Activated naive CD4-positive, alpha-beta T cell treated with anti-CD3 and anti-CD28 coated beads for 36 hours (primary cell): ENCODE measurements around the gene PKNOX2. TPM values are rescaled to one million over a fixed set of nuclear protein-coding genes. Genes with fewer than 3 reads are reported as not detected.
A peak's percentile ranks its signal among the peaks of the same experiment; 100 is the strongest.

ENCODE experiments used
- CTCF ChIA-PET: fragments of 350-600 bp; sonication (Branson Sonifier 250); formaldehyde crosslinking; loops from one replicate; lab custom pipeline; 2021; ENCODE audit warnings: antibody characterized with exemption; lab: Charles Lee
- DNase-seq: peaks from one replicate; pipeline ENCODE4 v3.0.0-alpha.2; 2020
- H3K27ac Mint-ChIP-seq: one replicate; pipeline ENCODE4 v1.8.0; 2021; ENCODE audit warnings: mild to moderate bottlenecking, mixed read lengths
- H3K27me3 Mint-ChIP-seq: one replicate; pipeline ENCODE4 v1.8.0; 2021; ENCODE audit warnings: low read depth, mixed read lengths
- H3K36me3 Mint-ChIP-seq: one replicate; pipeline ENCODE4 v1.8.0; 2021; ENCODE audit warnings: low read depth, mixed read lengths
- H3K4me1 Mint-ChIP-seq: one replicate; pipeline ENCODE4 v1.8.0; 2021; ENCODE audit warnings: low read depth, mixed read lengths
- H3K4me3 Mint-ChIP-seq: one replicate; pipeline ENCODE4 v1.8.0; 2021; ENCODE audit warnings: mild to moderate bottlenecking, moderate library complexity, mixed read lengths
- H3K9me3 Mint-ChIP-seq: one replicate; pipeline ENCODE4 v1.8.0; 2021; ENCODE audit warnings: mixed read lengths
- intact Hi-C: fragments of 100-400 bp; cut with micrococcal nuclease; formaldehyde crosslinking; loops from one replicate; pipeline ENCODE4 v1.15.1; 2023
- total RNA-seq, 2 experiments: library from RNA; stranded (reverse); gene quantifications; one replicate each; pipeline ENCODE4 v1.2.3, GENCODE V29; 2021

Gene PKNOX2
- total RNA-seq, 2 experiments from 2014 or later = not detected

GRCh38 chr11:125451400-125452124 lies 287.0 kb downstream of the PKNOX2 start:
- Mint-ChIP-seq H3K36me3 (no peaks in the 10 kb centered on the region), H3K4me1 (peaks cover 10% of the 10 kb centered on the region), H3K9me3 (no peaks in the 10 kb centered on the region), H3K27me3 (no peaks in the 10 kb centered on the region), H3K4me3 (no peak overlapping the region), H3K27ac (no peak overlapping the region)
- intact Hi-C loops = no loop called here
- CTCF ChIA-PET = interaction anchor here (0.5 to 3.1 kb wide), 10 partner anchors 12 to 123 kb away, joined by 3 to 13 read pairs (median 5); no protein-coding TSS in a partner anchor
- peak; percentile 49 for DNase-seq

GRCh38 chr11:125452125-125452470 lies 287.5 kb downstream of the PKNOX2 start:
- Mint-ChIP-seq H3K27me3 (no peaks in the 10 kb centered on the region), H3K4me1 (peaks cover 10% of the 10 kb centered on the region)
- CTCF ChIA-PET = interaction anchor here (0.5 to 3.1 kb wide), 11 partner anchors 10 to 122 kb away, joined by 3 to 13 read pairs (median 3); no protein-coding TSS in a partner anchor

GRCh38 chr11:125454047-125454446 lies 289.5 kb downstream of the PKNOX2 start:
- H3K9me3 Mint-ChIP-seq = no peaks in the 10 kb centered on the region
- intact Hi-C loops = no loop called here
- no peak overlapping the region for H3K4me3 Mint-ChIP-seq
- no peaks in the 10 kb centered on the region for H3K36me3 Mint-ChIP-seq
- H3K4me1 Mint-ChIP-seq = peaks cover 10% of the 10 kb centered on the region
- no peak overlapping the region for H3K27ac Mint-ChIP-seq
- H3K27me3 Mint-ChIP-seq = no peaks in the 10 kb centered on the region
- CTCF ChIA-PET = interaction anchor here (0.6 to 3.1 kb wide), 8 partner anchors 10 to 104 kb away, joined by 3 to 13 read pairs (median 4); no protein-coding TSS in a partner anchor
- no peak for DNase-seq

More at GRCh38 chr11:125452125-125452470, 287.5 kb downstream of the PKNOX2 start:
- H3K27ac Mint-ChIP-seq = no peak overlapping the region
- intact Hi-C loops = no loop called here
- no peaks in the 10 kb centered on the region for H3K9me3 Mint-ChIP-seq
- no peak for DNase-seq
- H3K4me3 Mint-ChIP-seq = no peak overlapping the region
- H3K36me3 Mint-ChIP-seq = no peaks in the 10 kb centered on the region

GRCh38 chr11:125455851-125456250 lies 291.3 kb downstream of the PKNOX2 start:
- Mint-ChIP-seq H3K27ac (no peak overlapping the region), H3K27me3 (no peaks in the 10 kb centered on the region), H3K9me3 (no peaks in the 10 kb centered on the region), H3K4me1 (peaks cover 10% of the 10 kb centered on the region), H3K36me3 (no peaks in the 10 kb centered on the region), H3K4me3 (no peak overlapping the region)
- intact Hi-C loops = no loop called here
- CTCF ChIA-PET = no interaction called here
- DNase-seq = no peak

GRCh38 chr11:125457814-125458343 lies 293.3 kb downstream of the PKNOX2 start:
- intact Hi-C loops = no loop called here
- Mint-ChIP-seq H3K27me3 (no peaks in the 10 kb centered on the region), H3K36me3 (no peaks in the 10 kb centered on the region), H3K4me1 (no peaks in the 10 kb centered on the region), H3K4me3 (no peak overlapping the region), H3K9me3 (no peaks in the 10 kb centered on the region), H3K27ac (no peak overlapping the region)
- CTCF ChIA-PET = no interaction called here
- DNase-seq = no peak

GRCh38 chr11:125460275-125460674 lies 295.7 kb downstream of the PKNOX2 start:
- DNase-seq = no peak
- intact Hi-C loops = no loop called here
- H3K9me3 Mint-ChIP-seq = no peaks in the 10 kb centered on the region
- H3K36me3 Mint-ChIP-seq = no peaks in the 10 kb centered on the region
- H3K4me3 Mint-ChIP-seq = no peak overlapping the region
- H3K27me3 Mint-ChIP-seq = peaks cover 5% of the 10 kb centered on the region
- H3K27ac Mint-ChIP-seq = no peak overlapping the region
- CTCF ChIA-PET = interaction anchor here (1.4 kb wide), 1 partner anchor 29 kb away, joined by 3 read pairs; no protein-coding TSS in a partner anchor
- H3K4me1 Mint-ChIP-seq = no peaks in the 10 kb centered on the region

GRCh38 chr11:125463590-125464269 lies 299.2 kb downstream of the PKNOX2 start:
- H3K9me3 Mint-ChIP-seq = no peaks in the 10 kb centered on the region
- peaks cover 5% of the 10 kb centered on the region for H3K27me3 Mint-ChIP-seq
- H3K4me3 Mint-ChIP-seq = no peak overlapping the region
- CTCF ChIA-PET = interaction anchor here (0.7 to 1.1 kb wide), 2 partner anchors 11 to 34 kb away, joined by 3 read pairs; no protein-coding TSS in a partner anchor
- H3K36me3 Mint-ChIP-seq = no peaks in the 10 kb centered on the region
- no peaks in the 10 kb centered on the region for H3K4me1 Mint-ChIP-seq
- intact Hi-C loops = no loop called here
- H3K27ac Mint-ChIP-seq = no peak overlapping the region
- DNase-seq = no peak

GRCh38 chr11:125464270-125464662 lies 299.7 kb downstream of the PKNOX2 start:
- DNase-seq = no peak
- peaks cover 5% of the 10 kb centered on the region for H3K27me3 Mint-ChIP-seq
- intact Hi-C loops = no loop called here
- no peak overlapping the region for H3K27ac Mint-ChIP-seq
- no peaks in the 10 kb centered on the region for H3K36me3 Mint-ChIP-seq
- CTCF ChIA-PET = interaction anchor here (1.1 kb wide), 1 partner anchor 11 kb away, joined by 3 read pairs; no protein-coding TSS in a partner anchor
- H3K9me3 Mint-ChIP-seq = no peaks in the 10 kb centered on the region
- no peak overlapping the region for H3K4me3 Mint-ChIP-seq
- H3K4me1 Mint-ChIP-seq = no peaks in the 10 kb centered on the region

- intact Hi-C loops = no loop called here
Observed at GRCh38 chr11:125464666-125465065, 300.1 kb downstream of the PKNOX2 start.

GRCh38 chr11:125465255-125465654 lies 300.7 kb downstream of the PKNOX2 start:
- intact Hi-C loops = no loop called here
- no peak overlapping the region for H3K4me3 Mint-ChIP-seq
- DNase-seq = no peak
- no peaks in the 10 kb centered on the region for H3K4me1 Mint-ChIP-seq
- H3K36me3 Mint-ChIP-seq = no peaks in the 10 kb centered on the region
- no peak overlapping the region for H3K27ac Mint-ChIP-seq
- no peaks in the 10 kb centered on the region for H3K9me3 Mint-ChIP-seq
- H3K27me3 Mint-ChIP-seq = peaks cover 5% of the 10 kb centered on the region
- CTCF ChIA-PET = interaction anchor here (0.6 to 0.7 kb wide), 2 partner anchors 13 to 625 kb away, joined by 3 read pairs; no protein-coding TSS in a partner anchor

More at GRCh38 chr11:125464666-125465065, 300.1 kb downstream of the PKNOX2 start:
- Mint-ChIP-seq H3K9me3 (no peaks in the 10 kb centered on the region), H3K4me3 (no peak overlapping the region), H3K36me3 (no peaks in the 10 kb centered on the region), H3K4me1 (no peaks in the 10 kb centered on the region), H3K27me3 (peaks cover 5% of the 10 kb centered on the region), H3K27ac (no peak overlapping the region)
- DNase-seq = no peak
- CTCF ChIA-PET = interaction anchor here (1.1 kb wide), 1 partner anchor 12 kb away, joined by 3 read pairs; no protein-coding TSS in a partner anchor

GRCh38 chr11:125465701-125466100 lies 301.1 kb downstream of the PKNOX2 start:
- Mint-ChIP-seq H3K27me3 (peaks cover 5% of the 10 kb centered on the region), H3K4me3 (no peak overlapping the region), H3K36me3 (no peaks in the 10 kb centered on the region), H3K9me3 (no peaks in the 10 kb centered on the region), H3K27ac (no peak overlapping the region), H3K4me1 (no peaks in the 10 kb centered on the region)
- CTCF ChIA-PET = interaction anchor here (0.6 to 0.7 kb wide), 2 partner anchors 13 to 625 kb away, joined by 3 read pairs; no protein-coding TSS in a partner anchor
- no peak for DNase-seq
- intact Hi-C loops = no loop called here

GRCh38 chr11:125468025-125468424 lies 303.5 kb downstream of the PKNOX2 start:
- no peak overlapping the region for H3K27ac Mint-ChIP-seq
- no peak overlapping the region for H3K4me3 Mint-ChIP-seq
- CTCF ChIA-PET = interaction anchor here (0.7 to 2.0 kb wide), 2 partner anchors 15 to 451 kb away, joined by 3 to 7 read pairs; no protein-coding TSS in a partner anchor
- peaks cover 5% of the 10 kb centered on the region for H3K27me3 Mint-ChIP-seq
- DNase-seq = no peak
- H3K36me3 Mint-ChIP-seq = no peaks in the 10 kb centered on the region
- H3K9me3 Mint-ChIP-seq = no peaks in the 10 kb centered on the region
- no peaks in the 10 kb centered on the region for H3K4me1 Mint-ChIP-seq
- intact Hi-C loops = no loop called here
